Measurements from ENCODE around the gene MXRA7.
"Not testable (repeated sequence)": the region's sequence is repeated elsewhere in the genome, so short reads cannot be mapped to it uniquely, and the experiment has no call there.

The MXRA7 gene

GRCh38 chr17:76740329-76741118 lies 29.8 kb upstream of the MXRA7 start:
- no peak for TF ChIP-seq CTCF (IDR thresholded peaks at IDR 0.05; ENCODE audit: control extremely low read depth, extremely low read depth, low read depth, missing control alignments)
- POLR2A ChIA-PET: interaction anchor here (0.6 kb wide), 1 partner anchor 9 kb away, joined by 6 read pairs; no protein-coding TSS in a partner anchor
- no peak for DNase-seq (ENCODE audit: extremely low spot score)
- CTCF ChIA-PET: interaction anchor here (1.4 kb wide), 1 partner anchor 59 kb away, joined by 3 read pairs; no protein-coding TSS in a partner anchor

GRCh38 chr17:76739568-76740115 lies 28.9 kb upstream of the MXRA7 start:
- POLR2A ChIA-PET: interaction anchor here (0.6 to 0.7 kb wide), 2 partner anchors 10 to 15 kb away, joined by 4 to 6 read pairs; no protein-coding TSS in a partner anchor
- DNase-seq (ENCODE audit: extremely low spot score): not testable (repeated sequence)
- CTCF ChIA-PET: interaction anchor here (1.4 to 1.8 kb wide), 2 partner anchors 9 to 58 kb away, joined by 3 to 4 read pairs; no protein-coding TSS in a partner anchor

- CTCF ChIA-PET: interaction anchor here (1.0 to 3.0 kb wide), 3 partner anchors 10 to 24 kb away, joined by 3 to 13 read pairs (median 4); no protein-coding TSS in a partner anchor
Observed at GRCh38 chr17:76738468-76738850, 27.7 kb upstream of the MXRA7 start.

GRCh38 chr17:76737676-76738467 lies 27.1 kb upstream of the MXRA7 start, which contains the start of gene MFSD11:
Gene MFSD11 (plus strand): TSS chr17:76738119. CDS start chr17:76738353, 234 bp downstream.
- TF ChIP-seq CTCF (IDR thresholded peaks at IDR 0.05; ENCODE audit: control extremely low read depth, extremely low read depth, low read depth, missing control alignments): no peak
- ChIA-PET CTCF (interaction anchor here (1.0 to 3.0 kb wide), 3 partner anchors 10 to 24 kb away, joined by 3 to 13 read pairs (median 4); no protein-coding TSS in a partner anchor), POLR2A (interaction anchor here (0.6 to 3.4 kb wide), 4 partner anchors 11 to 358 kb away, joined by 5 to 58 read pairs (median 6); partner anchors contain the start of genes JMJD6 and METTL23)
- peak; percentile 93 for DNase-seq (ENCODE audit: extremely low spot score)

More at GRCh38 chr17:76738468-76738850, 27.7 kb upstream of the MXRA7 start:
- POLR2A ChIA-PET: interaction anchor here (3.4 kb wide), 1 partner anchor 11 kb away, joined by 58 read pairs; the partner anchor contains the start of genes JMJD6 and METTL23
- no peak for DNase-seq (ENCODE audit: extremely low spot score)
- TF ChIP-seq CTCF (IDR thresholded peaks at IDR 0.05; ENCODE audit: control extremely low read depth, extremely low read depth, low read depth, missing control alignments): no peak

GRCh38 chr17:76737082-76737675 lies 26.4 kb upstream of the MXRA7 start, which contains the start of gene SRSF2:
Gene SRSF2 (minus strand): TSS chr17:76737331. CDS start chr17:76737160, 171 bp downstream.
- ChIA-PET POLR2A (interaction anchor here (0.5 to 3.4 kb wide), 6 partner anchors 10 to 1490 kb away, joined by 3 to 58 read pairs (median 5); partner anchors contain the start of genes JMJD6 and METTL23), CTCF (interaction anchor here (0.8 to 3.0 kb wide), 2 partner anchors 10 to 21 kb away, joined by 3 to 13 read pairs; no protein-coding TSS in a partner anchor)
- no peak for TF ChIP-seq CTCF (IDR thresholded peaks at IDR 0.05; ENCODE audit: control extremely low read depth, extremely low read depth, low read depth, missing control alignments)
- DNase-seq (ENCODE audit: extremely low spot score): peak; percentile 97
